Mucosa of descending colon (tissue), 3 donors: ENCODE results near the gene OGFOD3. TPM values are rescaled to one million over a fixed set of nuclear protein-coding genes. Genes with fewer than 3 reads are reported as not detected.
"Not testable (repeated sequence)": the region's sequence is repeated elsewhere in the genome, so short reads cannot be mapped to it uniquely, and the experiment has no call there.

Experiments used
- ATAC-seq: fragments of 200-7000 bp; cut with Tn5 transposase; one replicate; pipeline ENCODE4 v1.9.1; 2020; ENCODE audit warnings: mild to moderate bottlenecking, moderate library complexity
- DNase-seq, 3 donors: peaks; one replicate each; pipeline ENCODE4 v3.0.0-alpha.2; 2020
- H3K36me3 ChIP-seq: fragments of 200-600 bp; one replicate; pipeline ENCODE4 v1.8.0; 2021; ENCODE audit warnings: low read depth, mild to moderate bottlenecking
- H3K4me1 ChIP-seq: fragments of 200-600 bp; one replicate; pipeline ENCODE4 v1.8.0; 2021; ENCODE audit warnings: low read depth, mild to moderate bottlenecking
- H3K4me3 ChIP-seq: fragments of 200-600 bp; one replicate; pipeline ENCODE4 v1.8.0; 2021; ENCODE audit warnings: mild to moderate bottlenecking
- H3K9me3 ChIP-seq: fragments of 200-600 bp; one replicate; pipeline ENCODE4 v1.8.0; 2021; ENCODE audit warnings: mild to moderate bottlenecking
- intact Hi-C, 2 donors: fragments of 100-400 bp; cut with DNase I in 1 of 2; cut with micrococcal nuclease in 1 of 2; formaldehyde crosslinking; loops; one replicate each; pipeline versions ENCODE4 v1.11.0 to v1.11.1; 2022; cut with DNase I, micrococcal nuclease
- total RNA-seq, 3 donors: library from RNA; stranded (reverse); fragmentation: NEBNext Ultra II Directional in 2 of 3; extraction: Animal tissue kit (Norgen Biotek cat#: 25700) in 2 of 3; gene quantifications; one replicate each; pipeline versions ENCODE4 v1.2.1 to v1.2.4, GENCODE V29; 2021 to 2023
- TF ChIP-seq, protein P1 (sequence below): fragments of 200-600 bp; IDR thresholded peaks from one replicate; pipeline ENCODE4 v1.8.0; 2022; ENCODE audit warnings: antibody characterized with exemption, mild to moderate bottlenecking
- donor health status: DM: no; HTN: no; CAD: no; lungs with moderate emphysema.
- donor health status: DM: no; HTN: no; CAD: no.
- donor health status: DM: no; HTN: yes; CAD: no.

OGFOD3 gene
- total RNA-seq, 3 donors from 2014 or later, result 26.2 to 28.8 (median 26.2) TPM

DNA sequence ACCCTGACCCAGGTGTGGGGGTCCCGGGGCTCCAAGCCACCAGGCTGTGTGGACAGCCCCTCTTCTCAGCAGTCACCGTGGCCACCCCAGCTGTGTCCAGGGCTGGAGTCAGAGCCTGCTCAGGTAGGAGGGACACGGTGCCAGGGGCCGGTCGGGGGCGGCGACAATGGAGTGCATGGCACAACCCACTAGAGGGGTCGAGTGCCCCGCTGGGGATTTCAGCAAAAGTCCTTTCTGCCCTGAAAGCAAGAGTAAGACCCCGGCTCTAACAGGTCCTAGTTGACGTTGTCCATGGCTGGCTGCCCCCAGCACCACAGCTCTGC is 35.5 kb downstream of the OGFOD3 start:
- H3K36me3 ChIP-seq, result no peaks in the 10 kb centered on the region
- peaks cover 5% of the 10 kb centered on the region for H3K4me1 ChIP-seq
- peak in 1 of 3 donors; percentile 48 for DNase-seq
- TF ChIP-seq, protein P1, sequence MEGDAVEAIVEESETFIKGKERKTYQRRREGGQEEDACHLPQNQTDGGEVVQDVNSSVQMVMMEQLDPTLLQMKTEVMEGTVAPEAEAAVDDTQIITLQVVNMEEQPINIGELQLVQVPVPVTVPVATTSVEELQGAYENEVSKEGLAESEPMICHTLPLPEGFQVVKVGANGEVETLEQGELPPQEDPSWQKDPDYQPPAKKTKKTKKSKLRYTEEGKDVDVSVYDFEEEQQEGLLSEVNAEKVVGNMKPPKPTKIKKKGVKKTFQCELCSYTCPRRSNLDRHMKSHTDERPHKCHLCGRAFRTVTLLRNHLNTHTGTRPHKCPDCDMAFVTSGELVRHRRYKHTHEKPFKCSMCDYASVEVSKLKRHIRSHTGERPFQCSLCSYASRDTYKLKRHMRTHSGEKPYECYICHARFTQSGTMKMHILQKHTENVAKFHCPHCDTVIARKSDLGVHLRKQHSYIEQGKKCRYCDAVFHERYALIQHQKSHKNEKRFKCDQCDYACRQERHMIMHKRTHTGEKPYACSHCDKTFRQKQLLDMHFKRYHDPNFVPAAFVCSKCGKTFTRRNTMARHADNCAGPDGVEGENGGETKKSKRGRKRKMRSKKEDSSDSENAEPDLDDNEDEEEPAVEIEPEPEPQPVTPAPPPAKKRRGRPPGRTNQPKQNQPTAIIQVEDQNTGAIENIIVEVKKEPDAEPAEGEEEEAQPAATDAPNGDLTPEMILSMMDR, result no peak
- intact Hi-C loops, result no loop called here
- H3K9me3 ChIP-seq, result no peaks in the 10 kb centered on the region
- ATAC-seq, result no peak
- H3K4me3 ChIP-seq, result no peak overlapping the region

DNA sequence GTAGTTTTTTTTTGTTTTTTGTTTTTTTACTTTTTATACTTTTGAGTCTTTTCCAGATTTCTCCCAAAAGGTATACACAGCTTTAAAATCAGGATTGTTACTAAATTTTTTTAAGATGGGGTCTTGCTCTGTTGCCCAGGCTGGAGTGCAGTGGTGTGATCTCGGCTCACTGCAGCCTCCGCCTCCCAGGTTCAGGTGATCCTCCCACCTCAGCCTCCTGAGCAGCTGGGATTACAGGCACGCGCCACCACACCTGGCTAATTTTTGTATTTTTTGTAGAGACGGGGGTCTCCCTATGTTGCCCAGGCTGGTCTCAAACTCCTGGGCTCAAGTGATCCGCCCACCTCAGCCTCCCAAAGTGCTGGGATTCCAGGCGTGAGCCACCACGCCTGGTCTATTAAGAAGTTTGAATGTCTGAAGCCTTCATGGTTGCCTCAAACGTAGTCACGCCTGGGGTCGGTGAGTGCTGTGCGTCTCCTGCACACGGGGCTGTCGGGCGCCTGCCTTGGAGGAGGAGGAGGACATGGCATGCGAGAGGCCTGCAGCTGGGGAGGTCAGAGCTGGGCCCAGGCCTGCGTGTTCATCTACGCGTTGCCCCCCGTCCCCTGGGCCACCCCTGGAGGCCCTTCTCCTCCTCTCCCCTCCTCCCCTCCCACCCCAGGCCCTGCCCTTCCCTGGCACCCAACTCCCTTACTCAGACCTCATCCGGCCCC is 36.0 kb downstream of the OGFOD3 start:
- H3K4me3 ChIP-seq, H3K4me1 ChIP-seq, H3K9me3 ChIP-seq, H3K36me3 ChIP-seq, ATAC-seq, intact Hi-C loops, DNase-seq: not testable (repeated sequence)

DNA sequence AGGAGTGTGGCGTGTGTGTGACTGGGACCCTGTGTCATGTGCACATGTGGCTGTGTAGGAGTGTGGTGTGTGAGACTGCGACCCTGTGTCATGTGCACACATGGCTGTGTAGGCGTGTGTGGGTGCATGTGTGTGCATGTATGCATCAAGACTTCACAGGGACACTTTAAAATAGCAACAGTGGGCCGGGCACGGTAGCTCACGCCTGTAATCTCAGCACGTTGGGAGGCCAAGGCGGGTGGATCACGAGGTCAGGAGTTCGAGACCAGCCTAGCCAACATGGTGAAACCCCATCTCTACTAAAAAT is 36.7 kb downstream of the OGFOD3 start:
- H3K4me3 ChIP-seq, ATAC-seq, H3K4me1 ChIP-seq, H3K9me3 ChIP-seq, intact Hi-C loops, H3K36me3 ChIP-seq: not testable (repeated sequence)
- DNase-seq, result peak in 1 of 3 donors; percentile 17

- H3K9me3 ChIP-seq, result no peaks in the 10 kb centered on the region
- TF ChIP-seq, protein P1, result no peak
- intact Hi-C loops, result no loop called here
- DNase-seq (no peak), ATAC-seq (peak; percentile 28)
- peaks cover 5% of the 10 kb centered on the region for H3K4me1 ChIP-seq
- no peak overlapping the region for H3K4me3 ChIP-seq
- H3K36me3 ChIP-seq, result no peaks in the 10 kb centered on the region
Observed at GRCh38 chr17:82380860-82381702, 37.3 kb downstream of the OGFOD3 start.

GRCh38 chr17:82378741-82379021 is 39.7 kb downstream of the OGFOD3 start:
- intact Hi-C loops, result no loop called here
- DNase-seq (peak in 1 of 3 donors; percentile 40), ATAC-seq (no peak)
- no peak overlapping the region for H3K4me3 ChIP-seq
- no peaks in the 10 kb centered on the region for H3K4me1 ChIP-seq
- no peaks in the 10 kb centered on the region for H3K36me3 ChIP-seq
- no peaks in the 10 kb centered on the region for H3K9me3 ChIP-seq
- TF ChIP-seq, protein P1, result no peak

DNA sequence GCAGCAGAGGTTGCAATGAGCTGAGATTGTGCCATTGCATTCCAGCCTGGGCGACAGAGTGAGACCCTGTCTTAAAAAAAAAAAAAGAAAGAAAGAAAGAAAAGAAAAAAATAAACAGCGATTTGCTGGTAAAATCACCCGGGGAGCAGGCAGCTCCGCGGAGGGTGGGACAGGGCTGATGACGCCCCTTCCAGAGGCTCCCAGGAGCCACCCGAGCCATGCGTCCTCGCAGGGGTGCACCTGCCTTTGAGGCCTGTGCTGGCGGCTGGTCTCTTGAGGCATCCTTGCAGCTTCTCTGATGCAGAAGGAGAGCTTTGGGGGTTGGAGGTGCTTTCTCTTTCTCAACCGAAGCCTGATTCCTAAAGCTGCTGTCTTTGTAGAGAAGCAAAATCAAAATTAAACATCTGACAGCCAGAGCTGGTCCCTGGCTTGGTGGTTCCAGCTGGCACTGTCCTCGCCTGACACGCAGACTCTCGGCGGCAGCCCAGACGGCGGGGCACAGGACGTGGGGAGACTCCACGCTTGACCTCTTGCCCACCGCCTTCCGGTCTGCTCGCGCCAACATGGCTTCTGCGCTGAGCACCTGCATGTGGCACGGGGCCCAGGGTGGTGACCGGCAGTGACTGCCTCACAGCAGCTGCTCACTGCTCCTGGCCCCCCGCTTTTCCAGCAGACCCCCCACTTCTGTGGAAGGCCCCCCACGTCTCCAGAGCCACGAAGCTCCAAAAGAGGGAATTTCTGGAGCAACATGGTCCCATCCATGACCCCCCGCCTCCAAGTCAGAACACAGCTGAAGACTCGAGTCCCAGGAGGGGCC is 40.3 kb downstream of the OGFOD3 start:
- H3K4me3 ChIP-seq, result no peak overlapping the region

DNA sequence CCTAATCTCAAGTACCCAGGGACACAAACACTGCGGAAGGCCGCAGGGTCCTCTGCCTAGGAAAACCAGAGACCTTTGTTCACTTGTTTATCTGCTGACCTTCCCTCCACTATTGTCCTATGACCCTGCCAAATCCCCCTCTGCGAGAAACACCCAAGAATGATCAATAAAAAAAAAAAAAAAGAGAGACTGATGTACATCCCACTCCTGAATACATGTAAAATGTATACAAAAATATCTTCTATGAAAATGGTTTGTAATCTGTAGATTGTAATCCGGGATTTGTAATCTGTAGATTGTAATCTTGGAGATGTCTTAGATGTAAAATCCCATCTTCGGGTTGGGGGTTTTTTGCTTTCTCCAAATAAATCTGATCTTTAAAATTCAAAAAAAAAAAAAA is 41.1 kb downstream of the OGFOD3 start:
- DNase-seq, intact Hi-C loops, H3K4me3 ChIP-seq, H3K9me3 ChIP-seq, H3K4me1 ChIP-seq, H3K36me3 ChIP-seq, ATAC-seq: not testable (repeated sequence)

More for the DNA sequence above, 40.3 kb downstream of the OGFOD3 start:
- Histone ChIP-seq H3K4me1 (no peaks in the 10 kb centered on the region), H3K9me3 (no peaks in the 10 kb centered on the region), H3K36me3 (no peaks in the 10 kb centered on the region)
- DNase-seq, result peak in 1 of 3 donors; percentile 32
- ATAC-seq, result no peak
- TF ChIP-seq, protein P1, result no peak
- intact Hi-C loops, result no loop called here
